Measurements from ENCODE around the gene C18orf32. TPM values are rescaled to one million over a fixed set of nuclear protein-coding genes. Genes with fewer than 3 reads are reported as not detected.
A peak's percentile ranks its signal among the peaks of the same experiment; 100 is the strongest.
"Not testable (repeated sequence)": the region's sequence is repeated elsewhere in the genome, so short reads cannot be mapped to it uniquely, and the experiment has no call there.

The C18orf32 gene
- total RNA-seq, 1 experiment from 2014 or later = 54.1 TPM

DNA sequence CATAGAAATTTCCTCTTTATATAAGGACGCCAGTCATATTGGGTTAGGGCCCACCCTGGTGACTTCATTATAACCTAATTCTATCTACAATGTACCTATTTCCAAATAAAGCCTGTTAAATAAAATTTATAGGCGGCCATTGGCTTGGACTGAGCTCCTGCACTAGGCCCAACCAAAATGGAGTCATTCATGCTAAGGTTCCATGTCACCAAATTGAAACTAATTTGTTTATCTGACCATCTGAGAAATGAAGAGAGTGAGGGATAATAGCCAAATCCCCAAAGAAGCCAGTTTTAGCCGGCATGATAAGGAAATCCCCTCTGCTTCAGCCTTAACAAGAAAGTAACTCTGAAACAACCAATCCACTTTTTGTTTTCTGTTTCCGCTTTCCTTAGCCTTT, 19.4 kb downstream of the C18orf32 start:
- DNase-seq (ENCODE audit: low spot score) = no peak

DNA sequence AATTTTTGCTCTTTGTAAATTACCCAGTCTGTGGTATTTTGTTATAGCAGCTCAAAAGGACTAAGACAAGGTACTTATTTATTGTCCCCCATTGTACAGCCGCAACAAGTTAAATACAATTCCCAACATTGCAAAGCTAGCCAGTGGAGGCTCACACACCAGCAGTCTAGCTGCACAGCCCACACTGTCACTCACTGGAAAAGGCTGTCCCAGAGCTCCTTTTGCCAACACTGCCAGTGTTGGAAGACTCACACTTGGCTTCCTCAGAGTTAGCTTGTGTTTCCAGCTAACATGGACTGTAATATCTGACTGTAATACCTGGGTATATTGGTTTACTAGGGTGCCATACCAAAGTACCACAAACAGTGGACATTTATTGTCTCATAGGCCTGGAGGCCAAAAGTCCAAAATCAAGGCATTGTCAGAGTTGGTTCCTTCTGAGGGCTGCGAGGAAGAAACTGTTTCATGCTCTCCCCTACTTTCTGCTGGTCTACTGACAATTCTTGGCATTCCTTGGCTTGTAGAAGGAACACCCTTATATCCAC, 19.9 kb downstream of the C18orf32 start:
- DNase-seq (ENCODE audit: low spot score) = no peak

DNA sequence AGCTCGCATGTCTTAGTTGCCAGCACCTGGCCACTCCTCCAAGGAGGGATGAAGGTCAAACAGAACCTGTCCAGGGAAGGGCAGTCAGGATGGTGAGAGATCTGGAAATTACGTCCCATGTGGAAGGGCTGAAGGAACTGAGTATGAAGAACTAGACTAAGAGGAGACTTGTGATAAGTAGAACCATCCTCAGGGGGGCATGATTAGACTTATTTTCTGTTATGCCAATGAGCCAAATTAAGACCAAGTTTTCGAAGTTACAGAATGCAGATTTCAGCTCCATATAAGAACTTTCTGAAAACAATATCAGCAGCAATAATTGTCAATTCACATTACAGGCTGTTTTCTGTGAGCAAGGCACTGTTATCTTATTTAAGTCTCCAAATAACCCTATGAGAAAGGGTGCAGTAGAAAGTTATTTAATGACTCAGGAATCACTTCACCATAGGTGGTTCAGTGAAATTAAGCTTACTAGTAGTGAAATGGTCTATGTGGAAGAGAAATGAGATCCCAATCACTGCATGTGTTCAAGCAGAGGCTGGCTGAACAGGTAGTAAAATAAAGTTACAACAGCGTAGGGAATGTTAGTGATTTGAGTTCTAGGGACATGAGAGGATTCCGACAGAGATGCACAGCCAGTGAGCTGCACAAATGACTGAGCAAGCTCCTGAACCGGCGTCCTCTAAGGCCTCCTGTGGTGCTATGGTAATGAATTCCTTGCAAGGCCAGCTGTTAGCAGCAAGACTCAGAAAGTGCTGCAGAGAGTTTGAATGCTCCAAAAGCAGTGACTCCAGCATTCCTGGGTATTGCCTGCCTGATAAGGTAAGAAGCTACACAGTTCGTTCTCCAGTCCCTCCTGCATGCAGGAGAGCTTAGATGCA, 22.1 kb downstream of the C18orf32 start:
- no peak for DNase-seq (ENCODE audit: low spot score)

DNA sequence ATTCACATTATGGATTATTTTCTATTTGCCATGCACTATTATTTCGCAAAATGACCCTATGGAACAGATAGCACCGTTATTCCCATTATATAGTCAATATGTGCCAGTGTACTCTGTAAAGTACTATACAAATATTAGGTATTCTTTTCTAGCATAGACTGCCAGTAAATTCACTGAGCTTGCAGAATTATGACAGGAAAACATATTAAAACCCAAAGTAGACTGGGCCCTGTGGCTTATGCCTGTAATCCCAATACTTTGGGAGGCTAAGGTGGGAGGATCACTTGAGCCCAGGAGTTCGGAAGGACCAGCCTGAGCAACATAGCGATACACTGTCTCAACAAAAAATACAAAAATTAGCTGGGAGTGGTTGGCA, 25.4 kb downstream of the C18orf32 start:
- DNase-seq (ENCODE audit: low spot score) = no peak

DNA sequence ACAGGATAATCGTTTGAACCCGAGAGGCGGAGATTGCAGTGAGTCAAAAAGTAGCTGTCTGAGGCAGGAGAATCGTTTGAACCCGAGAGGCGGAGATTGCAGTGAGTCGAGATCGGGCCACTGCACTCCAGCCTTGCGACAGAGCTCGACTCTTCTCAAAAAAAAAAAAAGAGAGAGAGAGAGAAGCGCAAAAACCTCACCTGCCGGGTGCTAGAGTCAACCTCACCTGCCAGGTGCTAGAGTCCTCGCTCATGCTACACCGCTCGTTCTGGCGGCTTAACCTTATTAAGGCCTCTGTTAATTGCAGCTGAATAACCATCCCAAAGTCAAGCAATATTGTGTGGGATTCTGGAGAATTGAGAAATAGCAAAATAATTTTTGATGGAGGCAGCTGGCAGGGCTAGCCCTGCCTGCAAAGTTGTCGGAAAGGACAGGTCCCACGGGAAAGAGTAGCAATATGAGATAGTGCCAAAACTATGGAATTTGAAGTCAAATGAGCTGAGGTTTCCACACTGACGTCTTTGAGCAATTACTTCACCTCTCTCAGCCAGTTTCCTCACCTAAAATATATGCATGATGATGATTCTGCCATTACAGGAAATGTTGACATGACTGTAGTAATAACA, 25.9 kb downstream of the C18orf32 start:
- no peak for DNase-seq (ENCODE audit: low spot score)

DNA sequence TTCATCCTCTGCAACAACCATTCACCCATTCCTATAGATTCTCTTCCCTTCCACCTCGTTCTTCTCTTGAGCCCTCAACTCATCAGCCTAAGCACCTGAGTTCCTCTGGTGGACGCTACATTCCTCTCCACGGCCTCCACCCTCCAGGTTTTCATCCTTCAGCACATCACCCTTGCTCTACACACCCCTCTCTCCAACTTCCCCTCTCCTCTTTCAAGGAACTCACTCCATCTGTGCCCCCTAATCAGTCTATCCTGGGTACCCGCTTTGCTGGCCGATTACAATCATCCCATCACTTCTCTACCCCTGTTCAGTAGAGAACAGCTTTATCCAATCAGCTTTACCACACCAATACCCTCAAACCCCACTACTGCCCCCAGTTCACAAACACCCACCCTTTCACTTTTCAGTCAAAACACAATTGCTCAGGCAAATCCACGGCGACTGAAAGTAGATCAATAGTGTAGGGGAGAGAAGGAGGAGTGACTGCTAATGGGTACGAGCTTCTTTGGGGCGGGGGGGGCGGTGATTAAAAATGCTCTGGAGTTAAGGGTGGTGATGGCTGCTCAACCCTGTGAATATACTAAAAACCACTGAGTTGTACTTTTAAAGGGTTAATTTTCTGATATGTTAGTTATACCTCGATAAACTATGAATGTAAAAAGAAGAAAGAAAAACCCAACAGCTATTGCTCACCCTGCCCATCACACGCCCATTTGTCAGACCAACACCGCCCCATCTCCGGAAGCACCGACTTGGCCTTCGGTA, 27.4 kb downstream of the C18orf32 start:
- DNase-seq (ENCODE audit: low spot score) = no peak

DNA sequence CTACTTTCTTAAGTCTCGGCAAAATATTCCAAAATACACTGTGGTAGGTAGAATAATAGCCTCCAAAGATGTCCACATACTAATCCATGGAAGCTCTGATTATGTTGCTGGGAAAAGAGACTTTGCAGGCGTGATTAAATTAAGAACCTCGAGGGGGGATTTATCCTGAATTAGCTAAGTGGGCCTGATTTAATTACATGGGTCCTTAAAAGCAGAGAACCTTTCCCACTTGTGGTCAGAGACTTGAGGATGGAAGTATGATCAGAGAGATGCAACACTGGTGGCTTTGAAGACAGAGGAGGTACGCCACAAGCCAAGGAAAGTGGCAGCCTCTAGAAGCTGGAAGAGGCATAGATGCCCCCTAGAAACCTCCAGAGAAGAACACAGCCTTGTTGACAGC, 29.4 kb downstream of the C18orf32 start:
- no peak for DNase-seq (ENCODE audit: low spot score)

DNA sequence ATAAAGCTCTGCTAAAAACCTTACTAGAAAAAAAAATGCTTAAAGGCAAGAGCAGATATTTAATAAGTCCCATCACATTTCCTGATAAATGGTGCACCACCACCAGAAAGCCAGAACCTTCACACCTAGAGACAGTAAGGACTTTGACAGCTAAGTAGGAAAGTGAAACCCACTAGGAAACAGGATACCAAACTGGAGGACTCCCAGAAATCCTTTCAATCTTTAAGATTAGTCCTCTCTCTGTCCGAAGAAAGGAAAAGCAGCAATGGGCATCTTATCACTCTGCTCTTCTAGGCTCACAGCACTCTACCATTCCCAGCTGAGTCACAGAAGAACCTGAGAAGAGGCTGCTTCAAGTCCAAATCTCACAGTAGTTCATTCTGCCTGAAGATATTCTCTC, 30.2 kb downstream of the C18orf32 start:
- DNase-seq (ENCODE audit: low spot score) = no peak

DNA sequence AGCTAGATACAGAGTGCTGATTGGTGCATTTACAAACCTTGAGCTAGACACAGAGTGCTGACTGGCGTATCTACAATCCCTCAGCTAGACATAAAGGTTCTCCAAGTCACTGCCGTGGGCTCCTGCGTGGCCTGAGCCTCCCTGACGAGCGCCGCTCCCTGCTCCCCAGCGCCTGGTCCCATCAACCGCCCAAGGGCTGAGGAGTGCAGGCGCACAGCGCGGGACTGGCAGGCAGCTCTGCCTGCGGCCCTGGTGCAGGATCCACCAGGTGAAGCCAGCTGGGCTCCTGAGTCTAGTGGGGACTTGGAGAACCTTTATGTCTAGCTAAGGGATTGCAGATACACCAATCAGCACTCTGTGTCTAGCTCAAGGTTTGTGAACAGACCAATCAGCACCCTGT, 34.5 kb downstream of the C18orf32 start:
- not testable (repeated sequence) for DNase-seq (ENCODE audit: low spot score)

DNA sequence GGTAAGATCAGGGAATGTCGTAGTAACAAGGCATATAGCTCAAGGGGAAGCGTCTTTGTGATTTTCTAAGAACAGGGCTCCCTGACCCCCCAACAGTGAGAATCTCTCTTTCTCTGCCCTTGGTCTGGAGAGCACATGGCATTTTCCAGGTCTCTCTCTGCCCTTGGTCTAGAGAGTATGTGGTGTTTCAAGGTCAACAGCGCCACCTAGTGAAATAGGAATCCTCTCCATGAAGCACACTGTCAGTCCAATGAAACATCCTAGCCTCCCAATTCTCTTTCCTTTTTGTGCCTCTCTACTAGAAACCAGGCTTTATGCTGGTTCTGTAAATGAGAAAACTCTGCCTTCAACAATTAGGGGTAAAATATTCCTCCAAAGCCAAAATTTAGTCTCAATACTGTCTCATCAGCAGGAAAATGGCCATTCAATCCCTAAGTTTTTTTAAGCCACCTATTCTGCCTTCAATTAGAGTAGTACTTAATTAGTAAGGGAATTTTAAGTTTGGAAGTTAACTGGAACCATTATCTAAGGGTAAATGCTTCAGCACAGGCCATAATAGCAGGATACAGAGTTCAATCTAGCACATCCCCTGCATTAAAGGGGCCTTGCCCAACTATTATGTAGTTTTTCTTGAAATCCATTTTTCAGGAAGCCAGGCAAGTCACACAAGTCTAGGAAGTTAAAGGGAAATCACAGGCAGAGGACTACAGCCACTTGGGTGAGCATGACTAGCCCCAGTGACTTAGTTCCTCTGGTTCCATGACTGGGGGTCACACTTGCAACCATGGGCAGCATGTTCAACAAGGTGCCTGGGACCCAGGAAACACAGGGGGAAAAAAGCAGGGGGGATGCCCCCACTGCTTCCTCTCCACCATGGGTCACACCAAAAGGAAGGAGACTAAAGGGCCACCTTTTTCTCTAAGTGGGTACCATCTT, 39.0 kb downstream of the C18orf32 start:
- DNase-seq (ENCODE audit: low spot score) = peak; percentile 61

DNA sequence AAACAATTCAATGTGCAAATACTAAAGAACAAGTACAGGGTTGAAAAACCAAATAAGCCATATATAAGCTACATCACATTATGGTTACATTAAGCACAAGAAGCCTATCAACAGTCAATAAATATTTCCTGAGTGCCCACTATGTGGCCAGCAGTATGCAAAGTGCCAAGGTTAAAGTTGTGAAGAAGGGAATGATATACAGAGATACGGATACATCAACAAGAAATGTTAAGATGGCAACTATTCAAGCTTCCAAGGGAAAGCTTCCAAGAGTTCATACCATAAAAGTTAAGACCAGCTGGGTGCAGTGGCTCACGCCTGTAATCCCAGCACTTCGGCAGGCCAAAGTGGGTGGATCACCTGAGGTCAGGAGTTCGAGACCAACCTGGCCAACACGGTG, 40.6 kb downstream of the C18orf32 start:
- DNase-seq (ENCODE audit: low spot score) = no peak

DNA sequence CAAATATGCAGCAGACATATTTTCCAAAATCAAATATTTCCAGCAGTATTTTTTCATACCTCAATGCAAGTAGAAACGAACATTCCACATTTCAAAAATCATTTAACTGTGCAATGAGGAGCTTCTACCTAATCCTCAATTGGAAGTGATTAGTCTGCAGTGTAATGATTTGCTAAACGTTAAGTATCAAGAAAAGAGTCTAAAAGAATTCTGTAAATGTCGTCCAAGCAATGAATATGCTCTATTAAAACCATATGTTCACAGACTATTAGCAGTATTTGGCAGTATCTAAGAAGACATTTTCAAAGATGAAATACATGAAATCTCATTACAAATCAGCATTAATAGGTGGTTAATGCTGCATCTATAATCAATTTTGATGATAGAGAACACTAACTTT, 42.5 kb downstream of the C18orf32 start:
- DNase-seq (ENCODE audit: low spot score) = no peak

DNA sequence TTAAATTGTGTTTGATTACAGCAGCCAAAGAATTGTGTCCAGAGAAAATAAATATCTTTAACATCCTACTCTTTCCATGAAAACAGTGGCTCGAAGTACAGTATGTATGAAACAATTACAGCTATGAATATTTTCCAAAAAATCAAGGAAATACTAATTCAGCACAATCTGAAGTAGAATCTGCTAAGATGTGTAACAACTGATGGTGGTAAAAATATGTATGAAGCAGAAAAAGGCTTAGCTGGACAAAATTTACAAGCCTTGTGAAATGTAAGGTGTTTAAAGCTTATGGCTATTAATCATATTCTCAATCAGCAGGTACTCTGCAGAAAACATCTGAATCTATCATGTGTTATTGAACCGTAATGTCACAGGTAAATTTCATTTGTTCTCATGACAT, 43.2 kb downstream of the C18orf32 start:
- DNase-seq (ENCODE audit: low spot score) = no peak

DNA sequence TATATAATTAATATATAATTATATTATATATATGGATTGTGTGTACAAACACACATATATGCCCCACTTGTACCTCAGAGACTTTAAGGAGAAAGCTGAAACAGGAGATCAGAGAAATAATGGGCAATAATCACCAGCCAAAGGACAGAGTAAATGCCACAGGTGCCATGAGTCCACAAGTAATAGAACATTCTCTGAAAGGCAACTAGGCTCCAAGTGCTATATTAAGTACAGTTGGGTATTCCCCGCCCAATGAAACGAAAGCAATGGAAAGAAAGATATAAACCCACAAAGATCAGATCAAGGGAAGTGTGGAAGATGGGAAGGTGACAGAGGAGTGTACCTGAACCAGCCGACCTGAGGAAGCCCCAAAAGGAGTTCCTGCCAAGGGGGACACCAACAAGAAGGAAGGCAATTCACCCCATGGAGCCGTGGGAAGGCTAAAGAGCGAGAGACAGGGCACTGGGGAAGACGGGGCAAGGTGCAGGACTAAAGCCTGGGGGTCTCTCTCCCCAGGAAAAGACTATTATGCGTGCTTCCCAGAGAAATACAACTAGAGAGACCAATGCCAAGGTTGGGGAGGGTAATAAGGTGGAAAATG, 45.6 kb downstream of the C18orf32 start:
- no peak for DNase-seq (ENCODE audit: low spot score)

DNA sequence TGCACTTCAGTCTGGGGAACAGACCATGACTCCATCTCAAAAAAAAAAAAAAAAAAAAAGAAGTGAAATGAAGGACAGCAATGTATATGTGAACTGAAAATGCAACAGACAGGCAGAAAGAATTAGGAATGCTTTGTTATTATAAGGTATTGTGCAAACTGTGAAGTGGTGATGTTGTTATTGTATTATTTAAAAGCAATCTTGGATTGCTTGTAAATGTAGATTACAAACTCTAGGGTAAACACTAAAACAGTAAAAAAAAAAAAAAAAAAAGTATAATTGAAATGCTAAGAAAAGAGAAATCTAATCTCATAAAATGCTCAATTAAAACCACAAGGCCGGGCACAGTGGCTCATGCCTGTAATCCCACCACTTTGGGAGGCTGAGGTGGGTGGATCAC, 51.9 kb downstream of the C18orf32 start:
- DNase-seq (ENCODE audit: low spot score) = no peak

DNA sequence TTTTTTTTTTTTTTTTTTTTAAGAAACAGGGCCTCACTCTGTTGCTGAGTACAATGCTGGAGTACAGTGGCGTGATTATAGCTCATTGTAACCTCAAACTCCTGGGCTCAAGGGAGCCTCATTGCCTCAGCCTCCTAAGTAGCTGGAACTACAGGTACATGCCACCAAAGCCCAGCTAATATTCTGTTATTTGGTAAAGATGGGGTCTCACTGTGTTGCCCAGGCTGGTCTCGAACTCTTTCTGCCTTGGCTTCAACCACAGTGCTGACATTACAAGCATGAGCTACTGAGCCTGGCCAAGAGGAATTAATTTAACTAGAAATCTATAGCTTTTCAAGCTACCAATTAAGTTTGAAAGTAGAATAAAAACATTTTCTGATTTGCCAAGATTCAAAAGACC, 54.4 kb downstream of the C18orf32 start:
- no peak for DNase-seq (ENCODE audit: low spot score)

DNA sequence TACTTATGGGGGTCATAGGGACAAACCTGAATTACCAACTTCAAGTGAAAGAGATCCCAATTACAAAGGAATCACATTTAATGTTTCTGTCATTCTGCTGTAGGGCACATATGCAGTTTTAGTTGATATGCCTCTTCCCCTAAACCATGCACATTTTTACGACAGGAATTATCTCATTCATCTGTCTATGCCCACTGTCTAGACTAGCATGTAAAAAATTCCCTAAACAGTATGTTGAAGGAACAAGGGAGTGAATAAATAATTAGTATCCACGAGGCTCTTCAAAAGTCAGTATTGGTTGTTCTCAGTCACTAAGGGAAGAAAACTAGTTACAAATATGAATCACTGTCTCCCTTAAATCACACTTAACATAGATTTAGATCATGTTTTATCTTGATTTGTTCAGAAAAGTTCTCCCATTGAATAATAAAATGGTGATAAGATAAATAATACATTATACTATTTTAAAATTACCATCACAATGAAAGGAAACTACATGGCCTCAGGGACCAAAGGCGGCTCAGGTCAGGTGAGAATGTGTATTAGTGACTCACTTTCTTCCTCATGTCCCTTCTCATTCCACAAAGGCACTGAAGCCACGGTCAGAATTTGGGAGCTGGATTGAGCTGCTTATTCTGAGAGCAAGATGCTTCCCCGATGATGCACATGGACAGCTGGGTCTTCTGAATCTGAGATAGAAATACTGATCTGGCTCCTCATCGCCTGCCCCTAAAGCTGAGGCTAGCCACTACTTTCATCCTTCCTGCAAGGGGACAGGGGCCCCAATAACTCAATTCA, 55.7 kb downstream of the C18orf32 start:
- DNase-seq (ENCODE audit: low spot score) = no peak

Measured in A172 (cell line).